GM10248 (cell line): Measurements from ENCODE around the gene GRXCR1.

Experiments
- CTCF ChIA-PET: fragments of 300-600 bp; sonication (Branson Sonifier 250); formaldehyde crosslinking; extraction: SDS; loops from one replicate; lab custom pipeline; 2021; ENCODE audit warnings: antibody characterized with exemption; lab: Yijun Ruan, JAX
- POLR2A ChIA-PET: fragments of 350-650 bp; sonication (Branson Sonifier 250); formaldehyde crosslinking; extraction: SDS; loops from one replicate; lab custom pipeline; 2020; ENCODE audit warnings: antibody characterized with exemption; lab: Yijun Ruan, JAX
- DNase-seq: peaks from one replicate; pipeline ENCODE4 v3.0.0; 2012; ENCODE audit errors: extremely low spot score
- CTCF ChIP-seq: IDR thresholded peaks from 2 replicates; pipeline ENCODE4 v1.5.1; 2012; ENCODE audit warnings: mild to moderate bottlenecking, low read depth; ENCODE audit errors: extremely low read depth, missing control alignments, control extremely low read depth

GRXCR1 gene

GRCh38 chr4:42904986-42905385 is 12.5 kb downstream of the GRXCR1 start:
- DNase-seq, result no peak
- TF ChIP-seq CTCF, result no peak
- ChIA-PET CTCF (no interaction called here), POLR2A (no interaction called here)

- no peak for DNase-seq
- POLR2A ChIA-PET, result no interaction called here
- CTCF ChIA-PET, result no interaction called here
- no peak for TF ChIP-seq CTCF
These were observed 13.1 kb downstream of the GRXCR1 start for GRCh38 chr4:42905591-42905990.

- ChIA-PET CTCF (no interaction called here), POLR2A (no interaction called here)
- TF ChIP-seq CTCF, result no peak
- no peak for DNase-seq
These were observed 13.8 kb downstream of the GRXCR1 start for GRCh38 chr4:42906341-42906740.

GRCh38 chr4:42906891-42907759 is 14.6 kb downstream of the GRXCR1 start:
- ChIA-PET POLR2A (no interaction called here), CTCF (interaction anchor here (1.0 to 1.6 kb wide), 3 partner anchors 11 to 536 kb away, joined by 3 to 6 read pairs (median 4); no protein-coding TSS in a partner anchor)
- TF ChIP-seq CTCF, result no peak
- DNase-seq, result no peak

GRCh38 chr4:42910459-42910858 is 17.9 kb downstream of the GRXCR1 start:
- CTCF ChIA-PET, result no interaction called here
- no peak for DNase-seq
- TF ChIP-seq CTCF, result no peak
- POLR2A ChIA-PET, result no interaction called here

- no peak for DNase-seq
- CTCF ChIA-PET, result interaction anchor here (0.7 kb wide), 1 partner anchor 13 kb away, joined by 3 read pairs; no protein-coding TSS in a partner anchor
- POLR2A ChIA-PET, result no interaction called here
- TF ChIP-seq CTCF, result no peak
These were observed 22.4 kb downstream of the GRXCR1 start for GRCh38 chr4:42914937-42915336.
